ENCODE results near the gene ERH.
"Not testable (repeated sequence)": the region's sequence is repeated elsewhere in the genome, so short reads cannot be mapped to it uniquely, and the experiment has no call there.

ERH gene

GRCh38 chr14:69398053-69398817 is at the start of gene ERH, which contains the start of gene SLC39A9:
Gene ERH, minus strand, starts transcription at chr14:69398299. Its CDS starts 66 bp downstream, at chr14:69398233.
Gene SLC39A9, plus strand, starts transcription at chr14:69398692. Its CDS starts 678 bp downstream, at chr14:69399370.
- peak; percentile 94 for DNase-seq (ENCODE audit: low spot score)

- DNase-seq (ENCODE audit: low spot score): no peak
Measured at GRCh38 chr14:69443296-69443805, 45.3 kb upstream of the ERH start.

GRCh38 chr14:69441948-69442347 is 43.8 kb upstream of the ERH start:
- no peak for DNase-seq (ENCODE audit: low spot score)

GRCh38 chr14:69439521-69440270 is 41.6 kb upstream of the ERH start:
- no peak for DNase-seq (ENCODE audit: low spot score)

- DNase-seq (ENCODE audit: low spot score): no peak
Measured at GRCh38 chr14:69432364-69432763, 34.3 kb upstream of the ERH start.

- DNase-seq (ENCODE audit: low spot score): no peak
Measured at GRCh38 chr14:69430306-69430939, 32.3 kb upstream of the ERH start.

- no peak for DNase-seq (ENCODE audit: low spot score)
Measured at GRCh38 chr14:69429643-69430042, 31.5 kb upstream of the ERH start.

- no peak for DNase-seq (ENCODE audit: low spot score)
Measured at GRCh38 chr14:69428289-69428998, 30.3 kb upstream of the ERH start.

GRCh38 chr14:69427596-69427995 is 29.5 kb upstream of the ERH start:
- no peak for DNase-seq (ENCODE audit: low spot score)

- no peak for DNase-seq (ENCODE audit: low spot score)
Measured at GRCh38 chr14:69424149-69424923, 26.2 kb upstream of the ERH start.

- DNase-seq (ENCODE audit: low spot score): no peak
Measured at GRCh38 chr14:69423279-69423678, 25.2 kb upstream of the ERH start.

- not testable (repeated sequence) for DNase-seq (ENCODE audit: low spot score)
Measured at GRCh38 chr14:69416087-69416486, 18.0 kb upstream of the ERH start.

GRCh38 chr14:69413483-69413882 is 15.4 kb upstream of the ERH start:
- no peak for DNase-seq (ENCODE audit: low spot score)

- no peak for DNase-seq (ENCODE audit: low spot score)
Measured at GRCh38 chr14:69408331-69408960, 10.3 kb upstream of the ERH start.

GRCh38 chr14:69405762-69406161 is 7.7 kb upstream of the ERH start:
- no peak for DNase-seq (ENCODE audit: low spot score)

- no peak for DNase-seq (ENCODE audit: low spot score)
Measured at GRCh38 chr14:69404883-69405282, 6.8 kb upstream of the ERH start.

- DNase-seq (ENCODE audit: low spot score): no peak
Measured at GRCh38 chr14:69404478-69404877, 6.4 kb upstream of the ERH start.

- no peak for DNase-seq (ENCODE audit: low spot score)
Measured at GRCh38 chr14:69401841-69402240, 3.7 kb upstream of the ERH start.

GRCh38 chr14:69400154-69400553 is 2.1 kb upstream of the ERH start:
- no peak for DNase-seq (ENCODE audit: low spot score)

GRCh38 chr14:69399750-69400149 is 1.7 kb upstream of the ERH start:
- no peak for DNase-seq (ENCODE audit: low spot score)

GRCh38 chr14:69398818-69399210 is 715 bp upstream of the ERH start:
- DNase-seq (ENCODE audit: low spot score): no peak
